ENCODE data around the gene PCDHAC2.

The PCDHAC2 gene

DNA sequence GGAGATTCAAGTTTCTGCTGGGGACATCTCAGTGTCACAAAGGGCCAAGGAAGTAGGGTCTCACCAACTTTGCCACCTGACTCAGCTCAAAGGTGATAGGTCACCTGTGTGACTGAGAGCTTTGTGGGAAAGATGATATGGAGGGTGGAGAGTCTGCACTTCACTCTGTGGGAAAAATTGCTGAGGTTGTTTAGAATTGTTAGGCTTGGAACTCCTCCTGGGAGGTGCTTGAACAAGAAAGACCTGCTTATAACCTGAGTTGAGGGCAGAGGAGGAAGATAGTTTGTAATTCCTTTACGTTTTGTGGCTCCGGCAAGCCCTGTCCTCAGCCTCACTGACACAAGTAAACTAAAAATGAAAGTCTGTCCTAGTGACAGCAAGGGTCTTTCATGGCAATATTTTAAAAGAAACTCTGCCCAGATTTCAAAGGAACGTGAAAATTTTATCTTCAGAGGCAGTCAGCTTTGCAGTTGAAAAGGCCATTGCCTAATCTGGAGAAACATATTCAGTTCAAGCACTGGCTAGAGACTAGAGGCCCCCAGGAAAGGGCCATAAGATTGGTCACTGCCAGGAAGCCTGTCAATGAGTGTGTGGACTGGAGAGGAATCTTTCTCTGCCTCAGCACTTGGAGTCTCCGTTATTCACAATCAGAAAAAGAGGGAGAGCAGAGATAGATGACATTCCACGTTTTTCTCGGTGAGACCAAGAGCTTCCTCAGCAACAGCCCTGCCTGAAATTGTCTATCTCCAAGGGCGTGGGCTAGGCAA, 23.2 kb downstream of the PCDHAC2 start:
- DNase-seq: no peak

DNA sequence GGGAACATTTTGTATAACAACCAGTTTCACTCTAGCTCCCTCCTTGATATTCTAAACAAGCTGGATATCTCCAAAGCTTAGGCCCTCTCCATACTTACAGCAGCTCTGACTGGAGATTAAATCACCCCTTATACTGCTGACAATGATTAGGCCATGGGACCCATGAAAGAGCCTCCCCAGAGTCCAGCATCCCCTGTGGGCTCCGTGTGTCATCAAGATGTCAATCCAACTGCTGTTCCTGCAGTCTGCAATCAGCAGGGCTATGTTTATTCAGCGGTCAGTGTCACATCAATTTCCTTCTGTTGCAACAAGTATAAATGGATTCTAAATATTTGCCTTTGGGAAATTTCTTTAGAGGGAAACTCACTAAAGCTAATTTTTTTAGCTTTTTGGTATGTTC, 26.6 kb downstream of the PCDHAC2 start:
- no peak for DNase-seq

DNA sequence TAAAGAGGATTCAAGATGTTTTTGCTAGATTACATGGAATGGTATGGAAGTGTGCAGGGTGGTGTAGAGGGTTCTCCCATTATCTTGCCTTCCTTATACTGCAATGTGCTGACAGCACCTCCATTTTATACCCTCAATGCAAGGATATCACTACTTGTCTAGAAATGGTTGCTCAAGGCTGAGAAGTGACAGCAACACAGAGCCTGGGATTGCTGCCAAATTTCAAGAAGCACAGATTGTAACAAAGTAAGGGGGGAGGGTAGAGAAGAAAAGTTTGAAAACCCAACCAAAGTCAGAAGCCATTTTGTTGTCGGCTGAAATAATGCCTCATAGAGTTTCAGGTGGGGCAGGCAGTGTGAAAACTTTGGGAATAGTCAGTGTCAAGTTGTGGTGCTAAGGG, 29.8 kb downstream of the PCDHAC2 start:
- no peak for DNase-seq

DNA sequence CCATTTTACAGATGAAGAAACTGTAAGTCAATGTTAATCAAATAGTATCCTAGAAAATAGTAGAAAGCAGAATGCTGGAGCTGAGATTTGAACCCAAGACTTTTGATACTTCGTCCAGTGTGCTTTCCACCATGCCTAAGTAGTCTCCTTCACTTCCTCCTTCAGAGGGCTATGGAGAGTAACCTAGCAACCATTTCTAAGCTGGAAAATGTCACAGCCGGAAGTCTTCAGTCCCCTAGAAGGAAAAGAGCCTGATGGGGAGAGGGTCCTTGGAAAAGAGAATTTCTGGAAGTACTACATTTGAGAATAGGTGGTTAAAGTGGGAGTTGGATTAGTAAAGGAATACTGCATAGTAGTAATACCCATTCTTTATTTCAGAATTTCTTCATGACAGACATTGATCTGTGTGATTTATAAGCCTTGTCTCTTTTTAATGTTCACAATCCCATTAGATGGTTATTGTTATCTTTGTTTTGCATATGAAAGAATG, 32.7 kb downstream of the PCDHAC2 start:
- no peak for DNase-seq

DNA sequence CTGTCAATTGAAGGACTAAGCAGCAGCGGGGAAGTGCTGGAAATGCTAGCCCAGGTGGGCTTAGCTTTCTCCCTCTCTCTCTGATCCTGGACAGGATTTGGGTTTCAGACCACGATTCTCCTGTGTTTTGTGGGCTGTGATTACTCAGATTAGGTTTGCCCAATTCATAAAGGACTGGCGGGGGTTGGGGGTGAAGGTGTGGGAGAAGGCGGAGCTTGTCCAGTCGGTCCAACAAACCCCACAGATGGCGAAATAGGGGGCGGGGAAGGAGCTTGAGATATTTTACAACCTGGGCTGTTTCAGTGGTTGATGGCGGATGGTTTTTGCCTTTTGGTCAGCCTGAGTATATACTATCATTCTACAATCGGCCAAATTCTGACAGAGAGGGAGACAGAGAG, 35.2 kb downstream of the PCDHAC2 start:
- no peak for DNase-seq

DNA sequence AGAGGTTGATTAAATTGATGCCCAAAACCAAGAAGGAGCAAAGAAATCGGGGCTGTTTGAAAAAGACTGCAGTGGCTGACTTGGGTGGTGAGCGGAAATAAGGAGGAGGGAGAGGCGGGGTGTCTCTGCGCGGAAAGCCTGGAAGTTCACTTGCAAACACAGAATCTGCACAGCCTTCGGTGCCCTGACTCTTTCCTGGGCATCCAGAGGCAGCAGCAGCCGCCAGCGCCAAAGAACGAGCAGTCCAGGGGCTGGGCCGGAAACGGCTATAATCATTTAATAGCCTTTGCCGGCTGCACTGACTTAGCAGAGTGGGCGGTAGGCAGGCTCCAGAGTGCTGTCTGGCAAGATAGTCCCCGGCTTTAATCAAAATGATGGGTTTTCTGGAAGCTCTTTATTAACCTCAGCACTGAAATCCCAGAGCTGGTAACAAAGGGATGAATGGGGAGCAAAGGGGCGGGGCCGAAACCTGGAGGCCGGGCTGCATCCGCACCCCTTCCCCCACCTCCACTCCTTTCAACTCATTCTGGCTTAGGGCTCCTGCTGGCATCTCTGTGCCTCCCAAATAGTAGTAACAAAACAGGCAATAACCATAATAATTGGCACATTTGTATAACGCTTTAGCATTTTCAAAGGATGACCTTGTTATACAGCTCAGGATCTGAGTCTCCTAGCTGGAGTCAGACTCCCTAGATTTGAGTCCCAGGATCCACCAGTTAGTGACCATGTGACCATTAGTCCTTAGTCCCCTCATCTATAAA, 35.7 kb downstream of the PCDHAC2 start:
- DNase-seq: no peak

DNA sequence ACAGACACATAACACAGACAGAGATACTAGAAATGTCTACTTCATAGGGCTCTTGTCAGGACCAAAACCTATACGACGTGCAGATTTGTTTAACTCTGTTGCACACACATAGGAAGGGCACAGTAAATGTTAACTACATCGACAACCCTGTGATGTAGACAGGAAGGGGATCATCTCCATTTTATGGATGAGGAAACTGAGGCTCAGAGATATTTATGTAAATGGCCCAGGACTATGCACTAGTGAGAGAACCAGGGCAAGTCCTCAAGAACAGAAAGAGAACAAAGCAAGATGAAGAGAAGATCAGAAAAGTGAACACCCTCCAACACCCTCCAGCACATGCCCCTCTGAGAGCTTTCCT, 36.3 kb downstream of the PCDHAC2 start:
- DNase-seq: no peak

DNA sequence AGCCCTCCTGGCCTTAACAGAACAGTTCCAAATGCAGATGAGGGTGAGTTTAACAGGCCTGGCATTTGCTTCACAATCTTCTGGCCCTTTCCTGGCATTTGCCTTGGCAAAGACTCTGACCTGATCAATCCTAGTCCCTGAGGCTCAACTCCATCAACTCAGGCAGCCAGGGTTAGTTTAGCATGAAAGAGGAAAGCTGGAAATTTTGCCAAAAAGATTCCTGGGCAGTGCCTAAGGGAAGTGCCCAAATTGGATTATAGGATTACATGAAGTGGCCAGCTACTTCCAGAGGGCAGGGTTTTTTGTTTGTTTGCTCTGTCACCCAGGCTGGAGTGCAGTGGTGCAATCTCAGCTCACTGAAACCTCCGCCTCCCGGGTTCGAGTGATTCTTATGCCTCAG, 36.8 kb downstream of the PCDHAC2 start:
- DNase-seq: no peak

DNA sequence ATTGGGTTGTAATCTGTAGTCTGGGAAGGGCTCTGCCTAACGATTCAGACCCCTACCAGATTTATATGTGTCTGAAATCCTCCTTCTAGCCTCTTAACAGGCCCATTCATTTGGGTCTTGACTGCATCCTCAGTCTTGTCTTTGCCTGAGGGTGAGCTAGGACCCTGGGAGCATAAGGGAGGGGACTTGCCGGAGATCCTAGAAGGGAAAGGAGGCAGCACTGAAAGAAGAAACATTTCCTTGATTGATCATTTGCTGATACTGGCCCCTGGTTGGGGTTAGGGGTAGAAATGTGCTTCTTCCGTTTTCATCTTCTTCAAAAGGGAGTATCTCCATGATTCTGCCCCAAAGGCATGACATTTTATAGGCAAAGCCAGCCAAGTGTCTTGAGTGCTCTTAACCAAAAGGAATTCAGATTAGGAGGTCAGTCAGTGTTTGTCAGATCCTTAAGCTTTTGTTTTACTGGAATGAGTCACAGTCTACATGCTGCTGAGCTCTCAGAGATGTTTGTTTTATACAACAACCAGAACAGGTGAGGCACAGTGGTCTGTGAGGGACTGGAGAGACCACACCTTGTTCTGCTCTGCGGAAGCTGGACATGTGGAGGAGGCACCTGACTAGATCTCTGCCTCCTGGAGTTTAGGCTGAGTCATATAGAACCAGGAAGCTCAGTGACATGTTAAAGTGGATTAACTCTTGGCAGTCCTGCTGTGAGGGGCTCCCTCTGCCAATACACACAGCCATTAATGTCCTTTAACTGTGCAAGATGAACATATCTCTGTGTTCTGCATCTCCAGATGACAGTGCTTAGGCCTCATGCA, 37.7 kb downstream of the PCDHAC2 start:
- DNase-seq: no peak

DNA sequence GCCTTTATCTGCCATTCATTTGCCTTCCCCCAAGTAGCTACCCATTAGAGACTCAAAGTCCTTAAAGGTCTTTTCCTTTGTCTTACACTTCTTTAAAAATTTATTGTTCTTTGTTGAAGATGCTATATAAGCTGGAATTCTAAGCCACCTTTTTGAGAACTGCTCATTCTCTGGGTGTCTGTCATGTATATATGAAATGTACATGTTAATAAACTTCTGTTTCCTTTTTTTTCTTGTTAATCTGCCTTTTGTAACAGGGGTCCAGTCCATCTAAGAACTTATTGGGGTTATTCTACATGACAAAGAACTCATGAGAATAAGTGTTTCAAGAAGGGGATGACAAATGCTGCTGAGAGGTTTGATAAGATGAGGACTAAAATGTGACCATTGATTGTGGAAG, 41.5 kb downstream of the PCDHAC2 start:
- no peak for DNase-seq

DNA sequence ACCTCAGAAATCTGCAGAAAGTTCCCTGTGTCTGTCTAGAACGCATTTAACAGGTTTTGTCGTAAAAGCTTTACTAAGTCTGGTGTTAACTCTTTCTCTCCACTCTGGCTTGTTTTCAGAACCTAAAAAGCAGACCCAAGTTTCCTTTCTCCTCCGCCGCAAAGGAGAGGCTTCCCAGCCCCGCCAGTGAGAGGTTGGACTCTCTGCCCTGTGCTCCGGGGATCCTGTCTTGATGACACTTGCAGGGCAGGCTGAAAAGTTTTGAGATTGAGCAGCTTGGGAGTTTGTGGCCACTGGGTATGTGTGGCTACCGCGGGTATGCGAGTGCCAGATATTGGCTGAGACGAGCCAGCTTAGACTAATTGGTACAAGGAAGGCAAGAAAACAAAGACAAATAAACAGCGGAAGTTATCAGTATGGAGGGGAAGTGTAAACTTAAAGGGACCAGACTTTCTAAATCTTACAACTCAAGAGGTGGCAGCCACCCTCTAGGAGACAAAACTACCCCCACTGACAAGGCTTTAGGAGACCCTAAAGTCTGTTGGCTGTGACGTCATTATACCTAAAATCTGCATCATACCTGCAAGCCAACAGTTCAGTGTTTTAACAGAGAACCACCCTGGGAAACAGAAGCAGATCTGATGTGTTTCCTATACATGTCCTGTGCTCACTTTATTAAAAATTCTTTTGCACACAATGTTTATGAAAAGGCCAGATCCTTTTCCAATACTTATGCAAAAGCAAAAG, 43.9 kb downstream of the PCDHAC2 start:
- DNase-seq: no peak

DNA sequence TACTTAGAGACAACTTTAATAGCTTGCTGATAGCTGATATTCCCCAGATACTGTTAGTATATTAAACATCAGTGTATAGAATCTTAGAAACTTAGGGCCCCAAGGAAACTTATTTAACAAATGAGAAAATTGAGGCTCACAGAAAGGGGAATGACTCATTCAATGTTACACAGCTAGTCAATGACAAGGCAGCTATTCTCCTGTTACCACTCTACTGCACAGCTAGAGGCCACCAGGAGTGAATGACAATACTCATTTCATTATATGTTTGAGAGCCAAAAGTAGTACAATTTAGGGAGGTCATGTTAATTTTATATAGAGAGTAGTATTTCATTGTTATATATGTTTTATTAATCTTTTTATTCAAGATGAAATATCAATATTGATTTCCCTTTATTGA, 51.7 kb downstream of the PCDHAC2 start:
- DNase-seq: no peak
